Prostate gland (tissue), 2 donors: ENCODE results near the gene NTNG2.

Source experiments
- CTCF ChIP-seq, 4 experiments: fragments of 200-600 bp in 2 of 4; fragments of 450-650 bp in 2 of 4; sonication (generic) in 2 of 4; IDR thresholded peaks; 1 replicate in 3 of 4; 2 replicates in 1 of 4; pipeline ENCODE4 v1.5.1; 2016 to 2019; ENCODE audit warnings: antibody characterized with exemption in 4 of 4, mild to moderate bottlenecking in 2 of 4, moderate library complexity in 2 of 4
- POLR2A ChIP-seq: fragments of 450-650 bp; IDR thresholded peaks from one replicate; pipeline ENCODE4 v1.6.1; 2016; ENCODE audit warnings: antibody characterized with exemption, mild to moderate bottlenecking
- POLR2AphosphoS5 ChIP-seq: sonication (generic); formaldehyde crosslinking; IDR thresholded peaks from one replicate; pipeline ENCODE4 v1.6.1; 2017; ENCODE audit warnings: antibody characterized with exemption

- TF ChIP-seq CTCF (IDR thresholded peaks at IDR 0.05) (no peak), POLR2A (no peak), POLR2AphosphoS5 (no peak)
These were observed 1.6 kb downstream of the NTNG2 start for GRCh38 chr9:132163457-132163875.
